DMS53 (cell line): ENCODE results near the gene TOM1L2.

ENCODE experiments used
- DNase-seq: peaks from one replicate; lab custom pipeline; 2025; lab: John Stamatoyannopoulos, UW

TOM1L2 gene

DNA sequence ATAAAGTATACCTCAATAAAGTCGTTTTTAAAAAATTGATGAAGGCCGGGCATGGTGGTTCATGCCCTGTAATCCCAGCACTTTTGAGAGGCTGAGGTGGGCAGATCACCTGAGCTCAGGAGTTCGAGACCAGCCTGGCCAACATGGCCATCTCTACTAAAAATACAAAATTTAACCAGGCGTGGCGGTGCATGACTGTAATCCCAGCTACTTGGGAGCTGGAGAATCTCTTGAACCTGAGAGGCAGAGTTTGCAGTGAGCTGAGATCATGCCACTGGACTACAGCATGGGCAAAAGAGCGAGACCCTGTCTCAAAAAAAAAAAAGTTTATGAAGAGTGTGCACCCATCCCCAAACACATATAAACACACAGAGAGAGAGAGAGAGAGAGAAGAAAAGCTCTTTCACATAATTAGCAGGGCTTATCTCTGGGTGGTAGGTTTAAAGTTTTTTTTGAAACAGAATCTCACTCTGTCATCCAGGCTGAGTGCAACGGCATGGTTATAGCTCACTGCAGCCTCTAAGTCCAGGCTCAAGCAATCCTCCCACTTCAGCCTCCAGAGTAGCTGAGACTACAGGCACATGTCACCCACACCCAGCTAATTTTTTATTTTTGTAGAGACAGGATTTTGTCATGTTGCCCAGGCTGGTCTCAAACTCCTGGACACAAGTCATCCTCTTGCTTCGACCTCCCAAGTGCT is 138.4 kb downstream of the TOM1L2 start:
- no peak for DNase-seq

DNA sequence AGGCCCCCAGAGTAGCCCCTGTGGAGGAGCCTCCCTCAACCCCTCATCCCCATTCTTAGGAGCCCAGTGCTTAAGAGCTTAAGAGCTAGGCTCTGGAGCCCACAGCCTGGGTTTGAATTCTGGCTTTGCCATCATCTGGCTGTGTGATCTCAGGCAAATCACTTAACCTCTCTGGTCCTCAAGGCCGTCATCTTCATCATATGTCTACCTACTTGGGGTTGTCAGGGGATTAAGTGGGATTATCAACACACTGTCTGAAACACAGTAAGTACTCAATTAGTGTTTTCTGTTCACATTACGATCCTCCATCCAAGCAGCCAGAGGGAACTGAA is 140.2 kb downstream of the TOM1L2 start:
- DNase-seq = no peak

- DNase-seq = no peak
Measured at GRCh38 chr17:17831208-17832031, 140.8 kb downstream of the TOM1L2 start.

- peak; percentile 31 for DNase-seq
Measured at GRCh38 chr17:17830740-17831207, 141.4 kb downstream of the TOM1L2 start.

DNA sequence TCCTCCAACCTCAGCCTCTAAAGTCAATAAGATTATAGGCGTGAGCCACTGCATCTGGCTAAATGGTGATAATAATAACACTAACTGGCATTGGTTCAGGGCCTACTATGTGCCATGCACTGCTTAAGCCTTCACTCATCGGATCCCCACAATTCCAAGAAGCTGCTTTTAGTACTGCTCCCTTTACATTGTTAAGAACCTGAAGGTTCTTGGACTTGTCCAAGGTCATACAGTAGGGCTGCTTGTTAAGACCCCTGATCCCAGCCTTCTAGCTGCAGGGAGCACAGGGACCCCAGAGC is 142.0 kb downstream of the TOM1L2 start:
- DNase-seq = no peak

DNA sequence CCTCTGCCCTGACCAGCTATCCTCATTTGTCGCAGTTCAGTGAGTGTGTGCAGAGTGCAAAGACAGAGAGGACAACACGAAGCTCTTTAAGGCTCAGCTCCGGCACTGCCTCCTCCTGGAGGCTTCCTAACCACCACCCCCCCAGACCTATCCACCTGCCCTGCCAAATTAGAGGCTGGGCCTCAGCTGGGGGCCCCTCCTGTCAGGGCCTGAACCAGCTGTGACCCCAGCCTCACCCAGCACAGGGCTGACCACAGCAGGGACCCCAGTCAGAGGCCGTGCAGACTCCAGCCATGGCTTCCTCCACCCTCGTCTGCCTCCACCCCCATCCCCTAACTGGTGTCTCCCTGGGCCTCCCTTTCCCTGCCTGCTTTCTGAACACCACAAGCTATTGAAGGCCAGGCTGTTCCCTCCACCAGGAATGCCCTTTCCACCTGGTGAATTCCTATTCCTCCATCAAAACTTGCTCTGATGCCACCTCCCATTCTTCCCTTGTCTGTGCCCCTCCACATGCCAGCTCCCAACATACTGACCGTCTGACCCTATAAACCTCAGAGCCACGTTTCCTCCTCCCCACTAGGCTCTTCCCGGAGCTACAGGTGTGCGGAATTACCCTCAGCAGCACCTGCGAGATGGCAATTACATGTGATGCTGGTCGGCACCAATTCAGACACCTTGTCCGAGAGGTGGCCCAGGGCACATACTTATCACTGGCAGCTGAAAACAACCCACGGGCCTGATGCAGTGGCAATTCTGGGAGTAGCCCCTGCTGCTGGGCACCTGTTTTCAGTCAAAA is 144.2 kb downstream of the TOM1L2 start:
- DNase-seq = no peak

DNA sequence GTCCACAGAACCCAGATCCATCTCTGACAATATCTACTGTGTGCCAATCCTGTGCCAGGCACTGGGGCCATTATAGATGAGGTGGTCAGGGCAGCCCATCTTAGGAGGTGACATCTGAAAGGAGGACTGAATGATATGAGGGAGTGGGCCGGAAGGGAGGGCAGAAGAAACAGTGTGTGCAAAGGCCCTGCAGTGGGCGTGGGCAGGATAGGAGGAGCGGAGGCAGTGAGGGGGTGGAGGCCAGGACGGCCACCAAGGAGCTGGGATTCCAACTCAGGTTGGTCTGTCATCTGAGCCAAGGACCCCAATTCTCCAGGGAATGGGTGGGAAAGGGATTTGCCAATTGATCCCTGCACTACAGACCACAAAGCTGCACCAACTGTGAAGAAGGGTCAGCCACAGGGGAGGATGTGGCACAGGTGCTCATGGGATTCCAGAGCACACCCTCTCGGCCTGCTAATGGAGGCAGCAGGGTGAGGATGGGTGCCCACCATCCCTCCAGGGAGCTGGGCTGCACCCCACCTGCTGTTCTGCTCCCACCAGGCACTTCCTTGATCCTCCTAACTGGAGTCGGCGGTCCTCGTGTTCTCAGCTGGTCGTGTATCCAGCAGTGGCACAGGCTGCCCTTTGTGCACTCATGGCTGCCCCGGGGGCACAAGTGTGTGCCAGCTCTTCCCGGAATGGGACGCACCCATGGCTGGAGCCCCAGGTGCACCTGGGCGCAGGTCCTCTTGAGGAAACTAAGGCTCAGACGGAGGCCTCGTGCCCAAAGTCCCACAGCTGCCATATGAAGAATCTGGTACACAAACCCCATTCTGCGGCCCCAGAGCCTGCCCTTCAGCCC is 145.0 kb downstream of the TOM1L2 start:
- no peak for DNase-seq

DNA sequence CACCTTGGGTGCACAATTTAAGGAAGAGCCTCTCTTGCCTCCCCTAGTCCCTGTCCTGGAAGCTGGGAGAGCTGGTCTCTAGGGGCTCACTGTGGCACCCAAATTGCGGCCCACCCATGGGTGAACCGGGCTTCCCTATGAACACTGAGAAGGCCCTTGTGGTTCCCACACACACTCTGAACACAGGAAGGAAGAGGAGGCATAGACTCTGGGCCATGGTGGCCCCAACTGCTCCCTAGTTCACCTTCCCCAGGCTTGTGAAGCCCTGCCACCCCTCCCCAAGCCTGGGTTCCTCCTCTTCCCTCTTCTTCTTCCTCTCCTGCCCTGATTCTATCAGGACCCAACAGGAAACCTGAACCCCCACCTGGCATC is 145.9 kb downstream of the TOM1L2 start:
- DNase-seq = no peak

DNA sequence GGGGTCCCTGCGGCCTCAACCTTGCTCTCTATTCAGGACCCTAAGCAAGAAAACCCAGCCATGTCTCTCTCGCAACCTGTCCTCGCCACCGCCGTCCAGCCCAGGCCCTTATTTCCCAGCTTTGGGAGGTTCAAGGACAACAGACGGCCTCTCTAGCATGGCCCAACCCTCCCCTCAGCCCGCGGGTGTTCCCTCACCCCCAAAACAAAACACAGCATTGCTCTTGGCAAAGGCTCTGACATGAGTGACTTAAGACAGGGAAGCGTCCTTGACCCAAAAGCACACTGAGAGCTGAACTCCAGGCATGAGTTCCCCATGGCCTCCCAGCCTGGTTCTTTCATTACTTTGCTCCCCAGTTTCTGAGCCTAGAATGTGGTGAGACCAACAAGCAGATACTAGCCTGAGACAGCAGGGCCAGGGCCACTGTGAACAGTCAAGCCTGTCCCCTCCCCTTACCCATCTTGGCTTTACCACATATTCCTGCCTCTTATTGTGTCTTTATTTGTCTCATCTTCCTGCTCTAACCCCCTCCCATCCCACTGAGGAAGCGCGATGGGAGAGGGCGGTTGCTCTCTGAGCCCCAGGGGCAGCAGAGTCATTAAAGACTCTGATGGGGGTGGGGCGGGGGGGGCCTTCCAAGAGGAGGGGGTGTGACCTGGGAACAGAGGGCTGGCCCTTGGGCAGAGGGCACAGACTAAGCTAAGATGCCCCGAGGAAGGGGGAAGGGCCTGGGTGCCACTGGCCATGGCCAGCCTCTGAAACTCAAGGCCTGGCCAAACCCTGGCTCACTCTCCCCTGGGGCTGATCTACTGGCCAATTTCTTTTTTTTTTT is 147.2 kb downstream of the TOM1L2 start:
- no peak for DNase-seq

DNA sequence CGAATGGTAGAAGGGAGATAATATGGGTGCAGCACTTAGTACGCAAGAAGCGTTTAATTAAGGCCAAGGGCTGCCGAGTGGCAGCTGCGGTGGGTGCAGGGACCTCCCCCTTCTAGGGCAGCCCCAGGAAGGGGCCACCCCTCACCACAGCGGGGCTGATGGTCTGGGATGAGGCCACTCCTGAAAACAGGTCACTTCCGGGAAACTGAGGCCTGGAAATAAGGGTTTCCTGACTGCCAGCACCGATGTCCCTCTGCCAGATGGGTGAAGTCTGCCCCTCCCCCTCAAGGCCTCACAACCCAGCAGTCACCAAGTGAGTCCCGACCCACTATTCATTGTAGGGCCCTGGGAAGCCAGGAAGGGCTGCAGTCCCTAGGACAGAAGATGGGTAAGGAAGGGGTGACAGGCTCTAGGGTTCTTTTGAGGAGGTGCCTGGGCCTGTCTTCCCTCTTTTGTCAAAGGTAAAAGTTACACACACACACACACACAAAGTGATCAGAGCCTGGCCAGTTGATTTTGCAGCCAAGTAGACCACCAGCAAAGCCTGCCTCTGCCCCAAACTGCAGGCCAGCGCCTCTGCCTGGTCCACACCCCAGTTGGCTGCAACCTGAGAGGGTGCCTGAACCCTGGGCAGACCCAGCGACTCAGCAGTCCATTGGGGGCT is 147.9 kb downstream of the TOM1L2 start:
- DNase-seq = peak; percentile 60

DNA sequence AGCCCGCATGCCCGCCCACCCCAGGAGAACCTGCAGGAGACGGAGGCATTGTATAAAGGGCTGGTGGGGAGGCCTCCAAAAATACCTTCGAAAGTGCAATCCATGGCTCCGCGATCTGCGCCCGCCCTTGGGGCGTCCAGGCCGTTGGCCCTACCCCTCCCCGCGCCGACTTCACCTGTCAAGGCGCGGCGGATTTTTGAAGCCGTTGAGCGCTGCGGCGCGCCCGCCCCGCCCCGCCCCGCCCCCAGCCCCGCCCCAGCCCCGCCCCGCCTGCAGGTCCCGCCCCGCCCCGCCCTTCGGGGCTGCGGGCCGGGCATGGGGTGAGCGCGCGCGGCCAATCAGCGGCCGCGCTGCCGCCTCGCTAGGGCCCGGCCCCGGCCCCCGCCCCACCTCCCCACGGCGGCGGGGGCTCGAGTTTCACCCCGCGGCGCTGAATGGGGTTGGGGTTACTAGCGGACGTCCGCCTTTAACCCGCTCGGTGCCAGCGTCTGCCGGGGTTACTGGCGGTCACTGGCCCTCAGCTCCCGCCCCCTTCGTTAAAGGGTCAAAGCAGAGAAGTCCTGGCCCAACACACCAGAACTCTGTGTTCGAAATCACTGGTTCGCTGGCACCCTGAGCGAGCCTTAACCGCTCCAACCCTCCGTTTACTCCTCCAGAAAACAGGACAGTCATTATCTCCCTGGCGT is 148.6 kb downstream of the TOM1L2 start:
- peak; percentile 91 for DNase-seq

DNA sequence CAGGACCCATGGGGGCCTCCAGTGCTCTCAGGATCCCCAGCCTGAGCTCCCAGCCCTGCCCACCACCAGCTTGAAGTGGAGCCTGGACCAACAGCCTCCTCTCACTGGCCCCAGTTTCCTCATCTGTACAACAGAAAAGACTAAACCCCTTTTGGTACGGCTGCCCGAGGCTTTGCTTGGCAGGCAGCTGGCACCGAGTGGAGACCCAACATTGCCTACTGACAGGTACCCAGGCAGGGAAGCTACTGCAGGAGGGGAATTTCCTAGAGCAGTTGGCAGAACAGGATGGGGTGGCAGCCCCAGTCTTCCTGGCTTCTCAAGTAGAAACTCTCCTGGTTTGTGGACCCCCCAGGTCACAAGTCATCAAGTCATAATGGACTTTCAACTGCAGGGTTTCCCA is 149.6 kb downstream of the TOM1L2 start:
- DNase-seq = no peak

GRCh38 chr17:17822189-17822588 is 150.0 kb downstream of the TOM1L2 start:
- no peak for DNase-seq

- no peak for DNase-seq
Measured at GRCh38 chr17:17820463-17821158, 151.6 kb downstream of the TOM1L2 start.

GRCh38 chr17:17820046-17820445 is 152.2 kb downstream of the TOM1L2 start:
- no peak for DNase-seq

- peak; percentile 93 for DNase-seq
Measured at GRCh38 chr17:17819561-17819995, 152.6 kb downstream of the TOM1L2 start.

DNA sequence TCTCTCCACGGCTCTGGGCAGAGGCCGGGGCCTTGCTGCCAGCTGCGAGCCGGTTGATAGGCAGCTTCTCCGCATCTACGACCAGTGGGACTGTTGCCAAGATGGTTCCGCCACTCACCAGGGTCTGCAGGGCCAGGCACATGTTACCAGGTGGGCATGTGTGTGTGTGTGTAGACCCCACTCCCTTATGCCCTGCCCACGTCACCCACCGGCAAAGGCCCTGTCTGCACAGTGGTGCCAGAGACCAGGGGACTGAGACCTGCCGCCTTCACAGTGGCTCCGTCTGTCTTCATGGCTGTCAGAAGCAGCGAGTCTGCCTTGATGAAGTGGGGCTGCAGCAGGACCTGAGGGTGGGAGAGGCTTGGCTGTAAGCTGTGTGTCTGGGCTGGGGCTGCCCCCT is 153.1 kb downstream of the TOM1L2 start:
- DNase-seq = no peak

- DNase-seq = peak; percentile 63
Measured at GRCh38 chr17:17818088-17818526, 154.1 kb downstream of the TOM1L2 start.

DNA sequence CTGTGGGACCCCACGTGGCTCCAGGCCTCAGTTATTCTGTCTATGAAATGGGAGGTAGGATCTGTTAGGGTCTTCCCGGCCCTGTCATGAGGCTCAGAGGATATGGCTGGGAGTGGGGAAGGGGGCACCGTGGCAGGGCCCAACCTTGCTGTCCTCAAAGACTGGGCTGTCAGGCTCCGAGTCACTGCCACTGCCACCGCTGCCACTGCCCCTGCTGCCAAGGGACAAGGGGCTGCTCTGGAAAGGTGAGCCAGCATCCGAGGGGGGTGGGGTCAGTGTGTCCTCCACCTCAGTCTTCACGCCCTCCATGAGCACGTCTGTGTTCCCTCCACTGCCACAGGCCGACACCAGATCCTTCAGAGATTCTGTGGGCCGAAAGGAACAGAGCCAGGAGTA is 154.7 kb downstream of the TOM1L2 start:
- DNase-seq = no peak
